Right renal cortex interstitium (tissue), 3 donors: ENCODE measurements around the gene CCDC185. TPM values are rescaled to one million over a fixed set of nuclear protein-coding genes. Genes with fewer than 3 reads are reported as not detected.

Experiments used
- DNase-seq, 3 donors: peaks; one replicate each; pipeline ENCODE4 v3.0.0-alpha.2; 2013; ENCODE audit warnings: low read depth in 3 of 3, low spot score in 2 of 3
- polyA plus RNA-seq, 3 donors: library from polyadenylated mRNA; unstranded; fragments of 120-200 nt; gene quantifications; one replicate each; pipeline ENCODE4 v1.2.1, GENCODE V29; 2013; ENCODE audit not compliant: insufficient read length in 3 of 3

The CCDC185 gene
- polyA plus RNA-seq, 3 donors = 0.06 to 0.10 (median 0.07) TPM

- no peak for DNase-seq
Observed at GRCh38 chr1:223426936-223427335, 33.7 kb downstream of the CCDC185 start.

GRCh38 chr1:223429313-223429731 is 36.1 kb downstream of the CCDC185 start:
- DNase-seq = no peak

DNA sequence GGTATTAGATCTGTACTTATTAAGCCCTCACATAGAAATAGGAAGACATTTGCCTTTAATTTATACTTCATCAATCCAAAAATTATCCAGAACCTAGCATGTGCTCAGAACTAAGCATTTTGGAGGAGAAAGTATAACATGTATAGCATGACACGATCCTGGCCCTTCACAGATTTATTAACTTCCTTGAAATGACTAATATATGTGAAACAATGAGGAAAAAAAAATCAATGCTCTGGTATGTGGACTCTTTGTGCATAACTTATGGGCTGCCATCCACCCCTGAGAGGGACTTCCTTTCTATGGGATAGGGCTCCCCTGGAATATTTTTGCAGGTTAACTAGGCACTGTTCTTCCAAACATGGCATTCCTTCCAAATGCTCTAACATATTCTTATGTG is 36.6 kb downstream of the CCDC185 start:
- DNase-seq = no peak

- DNase-seq = no peak
Observed at GRCh38 chr1:223430236-223430635, 37.0 kb downstream of the CCDC185 start.

GRCh38 chr1:223437151-223437550 is 43.9 kb downstream of the CCDC185 start:
- no peak for DNase-seq

GRCh38 chr1:223443397-223443796 is 50.2 kb downstream of the CCDC185 start:
- no peak for DNase-seq

GRCh38 chr1:223444411-223444810 is 51.2 kb downstream of the CCDC185 start:
- DNase-seq = no peak

Other genes with a start within 250 kb of the CCDC185 start
- gene SUSD4, start 29.2 kb upstream of the CCDC185 start, polyA plus RNA-seq = 10 to 100 TPM; 14.8 to 19.4 (median 16.6) TPM